Mammary epithelial cell (primary cell): ENCODE results near the gene PAOX.

Experiments used
- CTCF ChIP-seq, 2 donors: IDR thresholded peaks in 1 of 2; conservative IDR thresholded peaks in 1 of 2; 2 replicates each; pipeline ENCODE4 v1.5.1; 2011 to 2012; ENCODE audit warnings: inconsistent platforms in 2 of 2, low read length in 2 of 2, mild to moderate bottlenecking in 2 of 2, control low read depth in 1 of 2, low read depth in 1 of 2; ENCODE audit not compliant: insufficient read depth in 1 of 2; ENCODE audit errors: extremely low read depth in 1 of 2
- EZH2 ChIP-seq: IDR thresholded peaks from 2 replicates; pipeline ENCODE4 v1.6.1; 2012; ENCODE audit warnings: low read length, inconsistent platforms, borderline replicate concordance

- no peak for TF ChIP-seq CTCF (conservative IDR thresholded peaks at IDR 0.05 in 1 of 2, IDR thresholded peaks at IDR 0.05 in 1 of 2; ENCODE audit: extremely low read depth in 1 of 2, insufficient read depth in 1 of 2, low read depth in 1 of 2, low read length in 2 of 2)
- TF ChIP-seq EZH2 = no peak
These were observed 40.7 kb upstream of the PAOX start for GRCh38 chr10:133338080-133339071.
